ENCODE measurements around the gene KDM5A. TPM values are rescaled to one million over a fixed set of nuclear protein-coding genes. Genes with fewer than 3 reads are reported as not detected.

The KDM5A gene
- total RNA-seq, 4 donors from 2014 or later: 52.1 to 72.3 (median 66.2) TPM

DNA sequence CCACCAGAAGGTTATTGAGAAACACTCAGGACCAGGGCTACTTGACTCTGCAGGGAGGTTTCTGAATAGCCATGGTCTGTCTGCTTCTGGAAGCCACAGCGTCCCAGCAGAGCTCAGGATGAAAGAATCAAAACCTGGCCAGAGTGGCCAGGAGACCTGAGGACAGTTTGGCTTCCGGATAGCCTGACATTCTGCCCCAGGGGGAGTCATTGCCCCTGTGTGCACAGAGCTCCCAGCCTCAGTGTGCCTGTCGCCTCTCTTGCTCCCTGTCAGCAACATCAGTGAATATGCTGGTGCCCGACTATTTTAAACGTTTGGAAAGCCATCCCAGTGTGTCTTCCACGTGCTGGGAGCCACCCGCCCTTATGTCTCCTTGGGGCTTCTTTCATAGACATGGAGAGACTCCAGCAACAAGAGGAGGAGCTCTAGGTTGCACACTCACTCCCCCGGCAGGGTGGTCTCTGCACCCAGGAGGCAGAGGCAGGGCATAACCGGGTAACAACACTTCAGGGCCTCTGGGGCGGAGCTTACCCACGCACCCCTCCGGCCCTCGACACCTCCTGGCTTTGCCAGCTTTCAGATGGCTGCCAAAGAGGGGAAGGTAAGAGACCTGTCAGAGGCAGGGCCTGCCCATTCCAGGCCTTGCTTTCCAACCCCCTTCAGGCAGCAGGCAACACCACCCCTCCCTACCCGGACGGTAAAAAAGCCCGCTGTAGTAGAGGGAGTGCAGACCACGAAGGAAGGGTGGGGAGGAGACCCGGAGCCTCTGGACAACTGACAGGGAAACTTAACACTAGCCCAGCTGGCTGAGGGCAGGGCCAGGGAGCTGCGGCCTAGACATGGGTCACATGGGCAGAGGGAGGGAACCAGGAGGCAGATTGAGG, 156.1 kb downstream of the KDM5A start:
- 34 to 38% methylated on average over 18 to 19 of the region's 19 CpGs for WGBS, 2 donors
- H3K36me3 ChIP-seq: no peaks in the 10 kb centered on the region
- intact Hi-C loops (cut with DNase I): no loop called here
- peak; percentile 67 to 74 for DNase-seq
- H3K4me3 ChIP-seq (replicated peaks in 1 of 3): no peak overlapping the region
- peak overlapping the region in 2 of 3 donors; percentile 30 to 56 for H3K27ac ChIP-seq
- no peaks in the 10 kb centered on the region for H3K9me3 ChIP-seq
- no peak for TF ChIP-seq CTCF (IDR thresholded peaks at IDR 0.05)
- TF ChIP-seq POLR2A (IDR thresholded peaks at IDR 0.05): peak in 1 of 2 donors; percentile 19
- H3K27me3 ChIP-seq: no peaks in the 10 kb centered on the region
- peaks cover 30 to 49% of the 10 kb centered on the region in 2 donors for H3K4me1 ChIP-seq

DNA sequence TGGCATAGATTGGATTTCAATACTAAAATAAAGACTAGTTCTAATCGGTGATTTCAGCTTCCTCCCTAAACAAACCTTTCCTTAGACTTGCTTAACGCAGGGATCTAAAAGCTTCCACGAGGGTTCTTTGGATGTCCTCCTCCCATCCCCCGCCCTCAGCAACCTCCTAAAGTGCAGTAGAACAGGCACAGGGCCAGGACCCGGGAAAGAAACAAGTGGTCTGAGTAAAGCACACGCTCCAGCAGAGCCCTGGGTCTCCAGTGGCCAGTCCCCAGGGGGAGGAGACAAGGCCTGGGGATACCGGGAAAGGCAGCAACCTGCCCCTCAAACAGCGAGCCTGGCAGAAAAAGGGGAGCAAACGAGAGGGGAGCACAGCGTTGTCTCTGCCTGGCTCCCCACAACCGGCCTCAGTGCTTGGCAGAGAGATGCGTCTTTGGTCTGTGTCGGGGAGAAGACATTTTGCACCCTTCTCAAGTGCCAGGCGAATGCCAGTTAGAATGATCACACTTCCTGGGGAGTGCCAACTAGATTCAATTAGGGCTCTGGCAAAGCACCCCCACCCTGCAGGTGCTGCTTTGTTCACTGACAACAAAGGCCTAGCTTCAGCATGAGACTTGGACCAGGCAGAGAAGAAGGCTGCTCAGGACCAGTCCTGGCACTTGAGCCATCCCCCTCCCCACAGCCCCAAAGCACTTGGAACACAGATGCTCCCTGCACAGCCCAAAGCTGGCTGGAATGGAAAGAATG, 158.0 kb downstream of the KDM5A start:
- peaks cover 33 to 54% of the 10 kb centered on the region in 2 donors for H3K4me1 ChIP-seq
- H3K4me3 ChIP-seq (replicated peaks in 1 of 3): no peak overlapping the region
- intact Hi-C loops (cut with DNase I): no loop called here
- H3K27me3 ChIP-seq: no peaks in the 10 kb centered on the region
- no peaks in the 10 kb centered on the region for H3K36me3 ChIP-seq
- H3K27ac ChIP-seq: peak overlapping the region in 2 of 3 donors; percentile 45 to 63
- H3K9me3 ChIP-seq: no peaks in the 10 kb centered on the region
- DNase-seq: peak; percentile 96 to 97
- 27 to 35% methylated on average over 13 to 14 of the region's 14 CpGs for WGBS, 2 donors
- TF ChIP-seq POLR2A (IDR thresholded peaks at IDR 0.05) (no peak), CTCF (IDR thresholded peaks at IDR 0.05) (no peak)

Other genes with a start within 250 kb of the KDM5A start
- 10 to 100 TPM in 3 of 4 donors, 1 to 10 TPM in 1; 9.4 to 27.7 (median 18.3) TPM for gene SLC6A12, start 175.2 kb downstream of the KDM5A start, total RNA-seq
- 10 to 100 TPM in 1 of 4 donors, 1 to 10 TPM in 3; 5.0 to 24.9 (median 8.8) TPM for gene SLC6A13, start 126.5 kb downstream of the KDM5A start, total RNA-seq
- gene CCDC77, start 12.3 kb upstream of the KDM5A start, total RNA-seq: 10 to 100 TPM; 10.2 to 20.3 (median 12.3) TPM
- 1 to 10 TPM; 3.9 to 6.6 (median 5.6) TPM for gene B4GALNT3, start 70.6 kb upstream of the KDM5A start, total RNA-seq